Testis (tissue), 2 donors: ENCODE data around the gene KLHL21.

Source experiments
- CTCF ChIP-seq, 3 experiments: fragments of 450-650 bp in 2 of 3; fragments of 200-600 bp in 1 of 3; sonication (generic) in 1 of 3; IDR thresholded peaks; one replicate each; pipeline ENCODE4 v1.5.1; 2016 to 2019; ENCODE audit warnings: antibody characterized with exemption in 3 of 3, mild to moderate bottlenecking in 2 of 3, moderate library complexity in 1 of 3
- POLR2A ChIP-seq: fragments of 450-650 bp; IDR thresholded peaks from one replicate; pipeline ENCODE4 v1.6.1; 2017; ENCODE audit warnings: antibody characterized with exemption, mild to moderate bottlenecking, moderate library complexity

- no peak for TF ChIP-seq CTCF (IDR thresholded peaks at IDR 0.05)
- TF ChIP-seq POLR2A, result no peak
Observed at GRCh38 chr1:6632588-6633514, 30.2 kb upstream of the KLHL21 start.
